T47D (cell line): ENCODE data around the gene LYPLAL1.
"Not testable (repeated sequence)": the region's sequence is repeated elsewhere in the genome, so short reads cannot be mapped to it uniquely, and the experiment has no call there.

Experiments
- DNase-seq, 2 experiments: peaks; one replicate each; pipeline versions ENCODE4 v3.0.0 to v3.0.0-alpha.2; 2011 to 2012; ENCODE audit warnings: low read depth in 1 of 2, low spot score in 1 of 2
- JUND ChIP-seq: IDR thresholded peaks from 2 replicates; pipeline ENCODE4 v1.6.1; 2012; ENCODE audit warnings: low read depth
- in situ Hi-C: cut with HindIII; loops from 2 replicates; pipeline ENCODE4 v1.10.0; 2016; ENCODE audit warnings: low sequenced_read_pairs, low pct_unique_long_range_greater_than_20kb

The LYPLAL1 gene

DNA sequence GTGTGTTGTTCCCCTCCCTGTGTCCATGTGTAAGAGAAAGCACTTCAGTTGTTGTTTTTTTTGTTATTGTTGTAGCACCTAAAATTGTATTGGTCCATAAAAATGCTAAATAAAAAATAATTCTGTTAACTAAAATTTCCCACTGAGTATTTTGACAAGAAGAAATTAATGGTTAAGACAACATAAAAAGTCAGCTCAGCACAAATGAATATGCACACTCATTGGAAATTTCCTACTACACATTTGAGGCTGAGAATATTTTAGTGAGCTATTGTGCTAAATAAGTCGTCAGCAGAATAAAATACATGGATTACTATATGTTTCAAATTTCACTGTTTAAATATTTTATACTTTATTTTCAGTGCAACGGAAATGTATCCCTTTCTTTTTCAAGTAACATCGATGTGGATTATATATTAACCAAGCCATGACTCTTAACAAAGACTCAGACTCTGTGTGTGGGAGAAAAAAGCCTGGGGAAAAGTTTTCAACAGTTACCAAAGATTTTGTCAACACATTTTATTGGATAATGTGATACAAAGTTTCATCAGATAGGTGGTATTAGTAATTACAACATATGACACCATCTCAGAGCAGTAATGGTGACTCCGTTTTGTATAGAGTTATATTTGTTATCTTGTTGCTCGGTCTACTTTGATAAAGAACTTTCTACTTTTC, 63.4 kb downstream of the LYPLAL1 start:
- in situ Hi-C loops: no loop called here
- no peak for DNase-seq
- no peak for TF ChIP-seq JUND

DNA sequence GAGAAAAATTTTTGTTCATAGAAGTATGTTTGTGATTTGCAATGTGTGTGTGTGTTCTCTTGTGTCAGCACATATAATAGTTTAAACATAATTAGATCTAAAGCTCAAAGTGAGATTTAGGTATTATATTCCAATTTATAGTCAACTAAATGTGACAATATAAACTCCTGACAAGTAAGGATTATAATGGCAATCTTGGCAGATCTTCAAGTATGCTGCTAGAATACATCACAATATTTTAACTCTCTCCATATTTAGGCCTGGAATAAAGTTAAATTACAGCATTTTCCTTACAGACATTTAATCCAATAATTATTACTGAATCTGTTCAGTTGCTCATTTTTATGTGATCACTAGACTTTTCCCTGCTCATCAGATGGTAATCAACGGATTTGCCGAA, 65.8 kb downstream of the LYPLAL1 start:
- DNase-seq: no peak
- in situ Hi-C loops: no loop called here
- no peak for TF ChIP-seq JUND

DNA sequence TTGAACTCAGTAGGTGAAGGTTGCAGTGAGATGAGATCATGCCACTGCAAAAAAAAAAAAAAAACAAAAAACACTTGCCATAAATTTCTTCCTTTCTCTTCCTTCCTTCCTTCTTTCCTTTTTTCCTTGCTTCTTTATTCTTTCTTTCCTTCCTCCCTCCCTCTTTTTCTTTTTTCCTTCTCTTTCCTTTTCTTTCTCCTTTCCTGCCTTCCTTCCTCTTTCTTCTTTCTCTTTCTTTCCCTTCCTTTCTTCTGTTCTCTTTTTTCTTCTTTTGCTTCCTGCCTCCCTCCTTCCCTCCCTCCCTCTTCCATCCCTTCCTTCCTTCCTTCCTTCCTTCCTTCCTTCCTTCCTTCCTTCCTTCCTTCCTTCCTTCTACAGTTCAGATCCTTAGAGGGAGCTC, 71.2 kb downstream of the LYPLAL1 start:
- TF ChIP-seq JUND: no peak
- in situ Hi-C loops: no loop called here
- no peak for DNase-seq

DNA sequence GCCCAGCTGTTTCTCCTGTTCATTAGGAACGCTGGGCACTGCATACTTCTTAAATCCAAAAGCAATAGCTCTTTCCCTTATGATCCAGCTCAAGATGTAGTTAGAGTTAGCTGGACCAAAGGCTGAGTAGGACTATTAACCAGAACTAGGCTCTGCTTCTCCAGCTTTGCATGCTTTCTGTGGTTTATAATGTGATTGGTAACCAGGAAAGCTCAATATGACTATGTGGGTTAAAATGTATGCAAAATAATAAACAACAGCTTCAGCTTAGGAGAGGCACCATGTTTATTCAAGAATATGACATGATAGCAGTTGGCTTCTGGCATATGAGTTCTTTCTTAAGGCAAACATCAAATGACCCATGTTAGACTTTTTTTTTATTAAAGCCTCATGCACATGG, 73.8 kb downstream of the LYPLAL1 start:
- in situ Hi-C loops: no loop called here
- no peak for DNase-seq
- no peak for TF ChIP-seq JUND

DNA sequence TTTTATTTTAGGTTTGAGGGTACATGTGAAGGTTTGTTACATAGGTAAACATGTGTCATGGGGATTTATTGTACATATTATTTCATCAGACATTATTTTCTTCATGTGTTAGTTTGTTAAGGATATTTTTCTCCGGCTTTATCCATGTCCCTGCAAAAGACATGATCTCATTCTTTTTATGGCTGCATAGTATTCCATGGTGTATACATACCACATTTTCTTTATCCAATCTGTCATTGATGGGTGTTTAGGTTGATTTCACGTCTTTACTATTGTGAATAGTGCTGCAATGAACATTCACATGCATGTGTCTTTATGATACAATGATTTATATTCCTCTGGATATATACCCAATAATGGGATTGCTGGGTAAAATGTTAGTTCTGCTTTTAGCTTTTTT, 76.8 kb downstream of the LYPLAL1 start:
- in situ Hi-C loops, DNase-seq: not testable (repeated sequence)

DNA sequence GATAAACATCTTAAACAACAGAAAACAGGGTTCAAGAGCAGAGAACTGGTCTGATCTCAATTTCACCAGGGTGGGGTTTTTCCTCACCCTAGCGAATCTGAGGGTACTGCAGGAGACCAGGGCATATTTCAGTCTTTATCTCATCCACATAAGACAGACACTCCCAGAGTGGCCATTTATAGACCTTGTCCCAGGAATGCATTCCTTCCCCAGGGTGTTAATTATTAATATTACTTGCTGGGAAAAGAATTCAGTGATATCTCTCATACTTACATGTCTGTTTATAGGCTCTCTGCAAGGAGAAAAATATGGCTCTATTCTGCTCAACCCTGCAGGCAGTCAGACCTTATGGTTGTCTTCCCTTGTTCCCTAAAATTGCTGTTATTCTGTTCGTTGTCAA, 84.1 kb downstream of the LYPLAL1 start:
- in situ Hi-C loops: no loop called here
- no peak for TF ChIP-seq JUND
- DNase-seq: no peak

DNA sequence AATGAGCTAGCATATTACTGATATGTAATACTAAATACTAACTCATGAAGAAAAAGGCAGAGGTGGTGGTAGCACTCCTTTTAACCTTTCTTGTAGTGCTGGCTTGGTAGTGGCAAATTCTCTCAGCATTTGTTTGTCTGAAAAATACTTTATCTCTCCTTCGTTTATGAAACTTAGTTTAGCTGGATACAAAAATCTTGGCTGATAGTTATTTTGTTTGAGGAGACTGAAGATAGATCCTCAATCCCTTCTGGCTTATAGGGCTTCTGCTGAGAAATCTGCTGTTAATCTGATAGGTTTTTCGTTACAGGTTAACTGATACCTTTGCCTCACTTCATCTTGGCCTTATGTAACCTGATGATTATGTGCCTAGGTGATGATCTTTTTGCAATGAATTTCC, 87.8 kb downstream of the LYPLAL1 start:
- DNase-seq: no peak
- TF ChIP-seq JUND: no peak
- in situ Hi-C loops: no loop called here
